Measurements from ENCODE around the gene SAMD4B.

Gene SAMD4B

GRCh38 chr19:39401549-39402345 is 59.5 kb downstream of the SAMD4B start:
- Histone ChIP-seq H3K4me1 (ENCODE audit: control insufficient read depth in 2 of 2, insufficient read depth in 2 of 2, low read length in 2 of 2) (peaks cover 65 to 84% of the 10 kb centered on the region in 2 donors), H3K27me3 (ENCODE audit: control insufficient read depth in 2 of 2, insufficient read depth in 2 of 2, low read length in 2 of 2) (no peaks in the 10 kb centered on the region), H3K9ac (ENCODE audit: low read depth in 1 of 2, low read length in 2 of 2) (peak overlapping the region; percentile 86 to 93), H3K4me3 (ENCODE audit: low read length in 2 of 2) (peak overlapping the region; percentile 58 to 72), H3K36me3 (ENCODE audit: control insufficient read depth in 2 of 2, insufficient read depth in 2 of 2, low read length in 2 of 2) (peaks cover 3 to 4% of the 10 kb centered on the region in 2 donors), H3K9me3 (ENCODE audit: control insufficient read depth in 2 of 2, low read length in 2 of 2) (no peaks in the 10 kb centered on the region), H3K27ac (ENCODE audit: low read depth in 2 of 2, low read length in 2 of 2) (peak overlapping the region; percentile 98 to 100)

DNA sequence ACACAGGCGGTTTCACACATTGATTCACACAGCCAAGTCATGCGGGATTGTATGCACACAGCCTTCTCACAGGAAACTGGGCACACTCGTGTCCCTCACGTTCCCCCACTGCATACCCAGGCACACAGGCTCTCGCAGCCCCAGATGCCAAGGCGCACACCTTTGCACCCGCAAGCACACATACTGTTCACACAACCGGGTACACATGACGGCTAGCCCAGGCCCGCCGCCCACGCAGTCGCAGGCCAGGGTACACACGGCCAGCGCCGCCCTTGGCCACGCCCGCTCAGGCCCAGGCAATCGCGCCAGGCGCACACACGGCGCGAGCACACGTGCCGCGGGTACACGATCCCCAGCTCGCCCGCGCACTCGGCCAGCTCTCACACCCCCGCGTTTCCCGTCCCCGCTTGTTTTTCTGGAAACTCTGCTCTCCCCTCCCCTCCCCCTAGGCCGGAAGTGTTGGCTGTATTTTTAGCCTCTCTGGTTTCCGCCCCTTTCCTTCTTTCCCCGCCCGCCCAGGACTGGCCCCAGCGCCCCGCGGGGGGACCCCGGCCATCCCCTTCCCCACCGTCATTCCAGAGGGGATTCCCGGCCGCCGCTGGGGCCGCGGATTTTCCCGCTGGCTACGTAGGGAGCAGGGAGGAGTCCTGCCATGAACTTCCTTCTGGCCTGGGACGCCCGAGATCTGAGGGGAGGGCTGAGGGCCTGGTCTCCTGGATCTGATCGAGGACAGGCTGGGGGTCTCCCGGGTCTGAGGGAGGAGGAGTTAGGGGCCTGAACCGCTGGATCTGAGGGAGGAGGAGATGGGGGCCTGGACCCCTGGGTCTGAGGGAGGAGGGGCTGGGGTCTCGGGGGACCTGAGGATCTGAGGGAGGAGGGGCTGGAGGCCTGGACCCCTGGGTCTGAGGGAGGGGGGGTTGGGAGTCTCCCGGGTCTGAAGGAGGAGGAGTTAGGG is 60.4 kb downstream of the SAMD4B start:
- Histone ChIP-seq H3K27ac (ENCODE audit: low read depth in 2 of 2, low read length in 2 of 2) (peak overlapping the region; percentile 98 to 100), H3K36me3 (ENCODE audit: control insufficient read depth in 2 of 2, insufficient read depth in 2 of 2, low read length in 2 of 2) (peaks cover 0 to under 1% of the 10 kb centered on the region in 2 donors), H3K9ac (ENCODE audit: low read depth in 1 of 2, low read length in 2 of 2) (peak overlapping the region; percentile 86 to 93), H3K4me1 (ENCODE audit: control insufficient read depth in 2 of 2, insufficient read depth in 2 of 2, low read length in 2 of 2) (peaks cover 61 to 77% of the 10 kb centered on the region in 2 donors), H3K9me3 (ENCODE audit: control insufficient read depth in 2 of 2, low read length in 2 of 2) (no peaks in the 10 kb centered on the region), H3K27me3 (ENCODE audit: control insufficient read depth in 2 of 2, insufficient read depth in 2 of 2, low read length in 2 of 2) (no peaks in the 10 kb centered on the region), H3K4me3 (ENCODE audit: low read length in 2 of 2) (peak overlapping the region; percentile 58 to 72)

DNA sequence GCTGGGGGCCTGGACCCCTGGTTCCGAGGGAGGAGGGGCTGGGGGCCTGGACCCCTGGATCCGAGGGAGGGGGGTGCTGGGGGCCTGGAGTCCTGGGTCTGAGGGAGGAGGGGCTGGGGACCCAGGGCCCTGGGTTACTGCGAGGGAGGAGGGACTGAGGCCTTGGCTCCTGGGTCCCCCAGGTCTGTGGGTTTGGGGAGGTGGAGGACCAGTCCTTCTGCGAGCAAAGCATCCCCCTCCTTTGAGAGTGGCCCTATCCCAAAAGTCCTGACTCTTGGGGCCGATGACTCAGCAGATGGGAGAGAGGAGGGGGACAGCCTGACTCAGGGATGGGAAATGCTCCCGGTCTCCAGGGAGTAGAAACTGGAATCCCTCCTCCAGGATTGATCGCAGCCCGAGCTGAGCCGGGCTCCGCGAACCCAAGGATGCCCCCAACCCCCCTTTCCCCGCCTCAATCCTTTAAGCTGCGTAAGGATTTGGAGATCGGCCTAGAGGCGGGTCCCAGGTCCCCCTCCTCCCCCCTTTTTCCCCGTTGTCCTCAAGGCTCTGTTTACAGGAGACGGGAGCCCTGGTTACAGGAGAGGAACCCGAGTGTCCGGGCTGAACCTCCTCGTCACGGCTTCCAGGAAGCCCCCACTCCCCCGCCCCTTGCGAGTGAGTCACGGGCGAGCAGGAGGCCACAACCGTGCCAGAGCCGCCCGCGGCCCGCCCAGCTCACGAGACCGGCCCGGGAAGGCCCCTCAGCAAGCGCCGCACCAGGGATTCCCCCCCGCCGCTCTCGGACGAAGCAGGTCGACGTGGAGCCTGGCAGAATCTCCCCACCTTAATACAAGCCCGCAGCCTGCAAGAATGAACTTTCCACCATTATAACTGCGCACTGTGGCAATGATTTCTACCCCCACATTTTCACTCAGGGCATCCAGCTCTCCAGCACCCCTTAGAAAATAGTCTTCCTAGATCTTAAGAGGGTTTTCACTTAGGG is 61.4 kb downstream of the SAMD4B start:
- peak overlapping the region; percentile 58 to 72 for H3K4me3 ChIP-seq (ENCODE audit: low read length in 2 of 2)
- H3K9me3 ChIP-seq (ENCODE audit: control insufficient read depth in 2 of 2, low read length in 2 of 2), result no peaks in the 10 kb centered on the region
- H3K4me1 ChIP-seq (ENCODE audit: control insufficient read depth in 2 of 2, insufficient read depth in 2 of 2, low read length in 2 of 2), result peaks cover 51 to 68% of the 10 kb centered on the region in 2 donors
- H3K9ac ChIP-seq (ENCODE audit: low read depth in 1 of 2, low read length in 2 of 2), result peak overlapping the region; percentile 86 to 93
- peaks cover 9 to 10% of the 10 kb centered on the region in 2 donors for H3K36me3 ChIP-seq (ENCODE audit: control insufficient read depth in 2 of 2, insufficient read depth in 2 of 2, low read length in 2 of 2)
- peak overlapping the region; percentile 98 to 100 for H3K27ac ChIP-seq (ENCODE audit: low read depth in 2 of 2, low read length in 2 of 2)
- H3K27me3 ChIP-seq (ENCODE audit: control insufficient read depth in 2 of 2, insufficient read depth in 2 of 2, low read length in 2 of 2), result no peaks in the 10 kb centered on the region

DNA sequence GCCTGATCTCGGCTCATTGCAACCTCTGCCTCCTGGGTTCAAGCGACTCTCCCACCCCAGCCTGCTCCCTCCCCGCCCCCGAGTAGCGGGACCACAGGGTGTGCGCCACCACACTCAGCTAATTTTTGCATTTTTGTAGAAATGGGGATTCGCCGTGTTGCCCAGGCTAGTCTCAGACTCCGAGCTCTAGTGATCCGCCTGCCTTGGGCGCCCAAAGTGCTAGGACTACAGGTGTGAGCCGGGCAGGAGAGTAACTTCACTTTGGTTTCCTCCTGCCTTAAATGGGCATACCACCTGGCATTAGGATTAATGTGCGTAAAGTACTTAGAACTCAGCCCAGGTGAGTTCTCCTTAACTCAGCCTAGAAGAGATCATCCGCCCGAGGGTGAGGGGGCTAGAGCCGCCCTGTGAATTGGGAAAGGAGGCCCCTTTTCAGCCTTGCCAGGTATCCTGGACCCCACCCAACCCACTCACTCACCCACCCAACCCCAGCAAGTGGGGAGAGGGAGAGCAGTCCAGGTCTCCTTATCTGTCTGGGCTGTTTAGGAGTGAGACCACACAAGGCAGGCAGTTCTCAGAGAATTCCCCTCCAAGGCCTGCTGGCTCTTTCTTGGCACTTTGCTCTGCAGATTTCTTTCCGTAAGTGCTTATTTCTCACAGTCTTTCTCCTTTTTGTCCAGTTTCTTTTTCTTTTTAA is 63.2 kb downstream of the SAMD4B start:
- Histone ChIP-seq H3K4me3 (ENCODE audit: low read length in 2 of 2) (peak overlapping the region in 1 of 2 donors; percentile 87), H3K4me1 (ENCODE audit: control insufficient read depth in 2 of 2, insufficient read depth in 2 of 2, low read length in 2 of 2) (peaks cover 45 to 64% of the 10 kb centered on the region in 2 donors), H3K27me3 (ENCODE audit: control insufficient read depth in 2 of 2, insufficient read depth in 2 of 2, low read length in 2 of 2) (no peaks in the 10 kb centered on the region), H3K27ac (ENCODE audit: low read depth in 2 of 2, low read length in 2 of 2) (peak overlapping the region; percentile 97 to 100), H3K9ac (ENCODE audit: low read depth in 1 of 2, low read length in 2 of 2) (peak overlapping the region; percentile 90), H3K36me3 (ENCODE audit: control insufficient read depth in 2 of 2, insufficient read depth in 2 of 2, low read length in 2 of 2) (peaks cover 12 to 14% of the 10 kb centered on the region in 2 donors), H3K9me3 (ENCODE audit: control insufficient read depth in 2 of 2, low read length in 2 of 2) (no peaks in the 10 kb centered on the region)

GRCh38 chr19:39405958-39406655 is 63.9 kb downstream of the SAMD4B start:
- H3K4me3 ChIP-seq (ENCODE audit: low read length in 2 of 2), result peak overlapping the region; percentile 76 to 87
- H3K9ac ChIP-seq (ENCODE audit: low read depth in 1 of 2, low read length in 2 of 2), result peak overlapping the region; percentile 90
- no peaks in the 10 kb centered on the region for H3K9me3 ChIP-seq (ENCODE audit: control insufficient read depth in 2 of 2, low read length in 2 of 2)
- H3K27me3 ChIP-seq (ENCODE audit: control insufficient read depth in 2 of 2, insufficient read depth in 2 of 2, low read length in 2 of 2), result no peaks in the 10 kb centered on the region
- H3K36me3 ChIP-seq (ENCODE audit: control insufficient read depth in 2 of 2, insufficient read depth in 2 of 2, low read length in 2 of 2), result peaks cover 12 to 18% of the 10 kb centered on the region in 2 donors
- H3K27ac ChIP-seq (ENCODE audit: low read depth in 2 of 2, low read length in 2 of 2), result peak overlapping the region; percentile 97 to 100
- H3K4me1 ChIP-seq (ENCODE audit: control insufficient read depth in 2 of 2, insufficient read depth in 2 of 2, low read length in 2 of 2), result peaks cover 48 to 64% of the 10 kb centered on the region in 2 donors

- Histone ChIP-seq H3K4me3 (ENCODE audit: low read length in 2 of 2) (peak within 1 kb of the TSS; percentile 81 to 87), H3K27ac (ENCODE audit: low read depth in 2 of 2, low read length in 2 of 2) (peak within 1 kb of the TSS; percentile 97 to 100), H3K27me3 (ENCODE audit: control insufficient read depth in 2 of 2, insufficient read depth in 2 of 2, low read length in 2 of 2) (no peaks in the 10 kb centered on the region), H3K36me3 (ENCODE audit: control insufficient read depth in 2 of 2, insufficient read depth in 2 of 2, low read length in 2 of 2) (peaks cover 12 to 18% of the 10 kb centered on the region in 2 donors), H3K9me3 (ENCODE audit: control insufficient read depth in 2 of 2, low read length in 2 of 2) (no peaks in the 10 kb centered on the region), H3K4me1 (ENCODE audit: control insufficient read depth in 2 of 2, insufficient read depth in 2 of 2, low read length in 2 of 2) (peaks cover 45 to 64% of the 10 kb centered on the region in 2 donors), H3K9ac (ENCODE audit: low read depth in 1 of 2, low read length in 2 of 2) (peak within 1 kb of the TSS; percentile 98 to 99)
Observed at GRCh38 chr19:39406656-39407409, 64.6 kb downstream of the SAMD4B start, which contains the start of gene ZFP36. TSS of gene ZFP36 (plus strand) at chr19:39406847. CDS start at chr19:39406905, 58 bp downstream.

DNA sequence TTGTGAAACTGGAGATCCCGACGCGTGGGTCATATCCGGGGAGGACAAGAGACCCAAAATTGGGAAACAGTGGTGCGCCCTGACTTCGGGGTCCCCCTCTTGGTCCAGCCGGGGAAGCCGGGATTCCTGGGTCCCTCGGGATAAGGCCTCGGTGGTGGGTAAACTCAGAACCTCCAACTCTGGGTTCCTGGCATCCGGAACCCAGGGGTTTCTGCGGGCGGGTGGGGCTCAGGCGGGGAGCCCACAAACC is 65.1 kb downstream of the SAMD4B start:
- Histone ChIP-seq H3K27ac (ENCODE audit: low read depth in 2 of 2, low read length in 2 of 2) (peak overlapping the region; percentile 97 to 100), H3K36me3 (ENCODE audit: control insufficient read depth in 2 of 2, insufficient read depth in 2 of 2, low read length in 2 of 2) (peaks cover 12 to 18% of the 10 kb centered on the region in 2 donors), H3K4me1 (ENCODE audit: control insufficient read depth in 2 of 2, insufficient read depth in 2 of 2, low read length in 2 of 2) (peaks cover 40 to 59% of the 10 kb centered on the region in 2 donors), H3K4me3 (ENCODE audit: low read length in 2 of 2) (peak overlapping the region; percentile 81 to 87), H3K9me3 (ENCODE audit: control insufficient read depth in 2 of 2, low read length in 2 of 2) (no peaks in the 10 kb centered on the region), H3K9ac (ENCODE audit: low read depth in 1 of 2, low read length in 2 of 2) (peak overlapping the region; percentile 98 to 99), H3K27me3 (ENCODE audit: control insufficient read depth in 2 of 2, insufficient read depth in 2 of 2, low read length in 2 of 2) (no peaks in the 10 kb centered on the region)

GRCh38 chr19:39407660-39408391 is 65.6 kb downstream of the SAMD4B start:
- Histone ChIP-seq H3K9ac (ENCODE audit: low read depth in 1 of 2, low read length in 2 of 2) (peak overlapping the region; percentile 98 to 99), H3K36me3 (ENCODE audit: control insufficient read depth in 2 of 2, insufficient read depth in 2 of 2, low read length in 2 of 2) (peaks cover 12 to 18% of the 10 kb centered on the region in 2 donors), H3K27me3 (ENCODE audit: control insufficient read depth in 2 of 2, insufficient read depth in 2 of 2, low read length in 2 of 2) (peaks cover 0 to 1% of the 10 kb centered on the region in 2 donors), H3K9me3 (ENCODE audit: control insufficient read depth in 2 of 2, low read length in 2 of 2) (no peaks in the 10 kb centered on the region), H3K4me1 (ENCODE audit: control insufficient read depth in 2 of 2, insufficient read depth in 2 of 2, low read length in 2 of 2) (peaks cover 38 to 57% of the 10 kb centered on the region in 2 donors), H3K4me3 (ENCODE audit: low read length in 2 of 2) (peak overlapping the region; percentile 81 to 87), H3K27ac (ENCODE audit: low read depth in 2 of 2, low read length in 2 of 2) (peak overlapping the region; percentile 97 to 100)

All from mucosa of rectum (tissue), 2 donors.